Measurements from ENCODE around the gene ATP13A5.

DNA sequence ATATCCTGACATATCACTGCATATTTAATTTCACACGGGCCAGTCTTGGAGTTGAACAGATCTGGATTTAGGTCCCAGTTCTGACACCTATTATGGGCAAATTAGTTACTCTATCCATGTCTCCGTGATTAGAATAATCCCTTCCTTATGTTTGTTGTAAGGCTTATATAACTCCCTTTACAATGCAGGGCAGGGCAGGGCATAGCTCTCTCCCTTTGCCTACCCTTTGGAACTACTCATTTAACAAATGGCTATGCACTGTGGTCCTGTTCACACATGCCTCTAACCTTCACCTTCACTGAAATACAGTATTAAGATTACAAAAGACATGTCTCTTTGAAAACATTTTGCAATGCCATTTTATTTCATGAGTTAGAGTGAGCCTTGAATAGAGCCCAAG lies 24.8 kb upstream of the ATP13A5 start:
- TF ChIP-seq, protein P1, sequence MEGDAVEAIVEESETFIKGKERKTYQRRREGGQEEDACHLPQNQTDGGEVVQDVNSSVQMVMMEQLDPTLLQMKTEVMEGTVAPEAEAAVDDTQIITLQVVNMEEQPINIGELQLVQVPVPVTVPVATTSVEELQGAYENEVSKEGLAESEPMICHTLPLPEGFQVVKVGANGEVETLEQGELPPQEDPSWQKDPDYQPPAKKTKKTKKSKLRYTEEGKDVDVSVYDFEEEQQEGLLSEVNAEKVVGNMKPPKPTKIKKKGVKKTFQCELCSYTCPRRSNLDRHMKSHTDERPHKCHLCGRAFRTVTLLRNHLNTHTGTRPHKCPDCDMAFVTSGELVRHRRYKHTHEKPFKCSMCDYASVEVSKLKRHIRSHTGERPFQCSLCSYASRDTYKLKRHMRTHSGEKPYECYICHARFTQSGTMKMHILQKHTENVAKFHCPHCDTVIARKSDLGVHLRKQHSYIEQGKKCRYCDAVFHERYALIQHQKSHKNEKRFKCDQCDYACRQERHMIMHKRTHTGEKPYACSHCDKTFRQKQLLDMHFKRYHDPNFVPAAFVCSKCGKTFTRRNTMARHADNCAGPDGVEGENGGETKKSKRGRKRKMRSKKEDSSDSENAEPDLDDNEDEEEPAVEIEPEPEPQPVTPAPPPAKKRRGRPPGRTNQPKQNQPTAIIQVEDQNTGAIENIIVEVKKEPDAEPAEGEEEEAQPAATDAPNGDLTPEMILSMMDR (IDR thresholded peaks at IDR 0.05) = no peak
- TF ChIP-seq POLR2A (IDR thresholded peaks at IDR 0.05) (no peak), POLR2AphosphoS5 (IDR thresholded peaks at IDR 0.05) (no peak)
